NCI-H146 treated with DMSO at 0.1 percent for 48 hours (cell line): ENCODE measurements around the gene SCAMP1.

ENCODE experiments used
- DNase-seq: peaks from one replicate; lab custom pipeline; 2025; ENCODE audit not compliant: unreplicated experiment; lab: John Stamatoyannopoulos, UW

SCAMP1 gene

DNA sequence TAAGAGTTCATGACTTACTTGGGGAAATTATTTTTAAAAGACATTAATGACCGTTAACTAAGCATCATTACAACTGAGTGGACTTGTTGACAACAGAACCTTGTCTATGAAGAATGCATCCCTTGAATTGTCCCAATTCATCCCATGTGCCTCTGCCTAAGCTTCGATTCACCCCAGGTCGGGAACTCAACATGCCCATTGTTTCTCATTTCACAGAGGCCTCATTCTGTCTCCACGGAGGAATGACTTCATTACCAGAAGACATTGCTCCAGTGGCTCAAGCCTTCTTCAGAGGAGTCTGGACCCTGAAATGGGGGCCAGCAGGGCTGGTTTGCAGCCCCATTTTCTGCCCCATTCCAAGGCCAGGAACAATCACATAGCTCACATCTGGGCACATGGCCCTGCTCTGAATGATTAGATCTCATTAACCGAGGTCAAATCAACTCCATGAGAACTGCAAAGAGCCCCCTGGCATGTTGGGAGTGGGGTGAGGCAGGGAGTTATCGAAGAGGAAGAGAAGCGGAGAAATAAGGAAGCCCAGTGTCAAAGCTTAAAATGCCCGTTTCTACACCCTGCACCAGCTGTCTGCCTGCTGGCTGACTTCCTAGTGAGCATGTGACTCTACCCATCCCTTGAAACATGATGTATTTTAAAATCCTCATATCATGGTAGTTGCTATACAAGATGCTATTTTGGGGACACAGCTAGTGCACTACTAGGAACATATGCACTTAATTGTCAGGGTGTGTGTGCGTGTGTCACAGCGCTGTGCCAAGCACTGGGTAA lies 150.9 kb downstream of the SCAMP1 start:
- no peak for DNase-seq

DNA sequence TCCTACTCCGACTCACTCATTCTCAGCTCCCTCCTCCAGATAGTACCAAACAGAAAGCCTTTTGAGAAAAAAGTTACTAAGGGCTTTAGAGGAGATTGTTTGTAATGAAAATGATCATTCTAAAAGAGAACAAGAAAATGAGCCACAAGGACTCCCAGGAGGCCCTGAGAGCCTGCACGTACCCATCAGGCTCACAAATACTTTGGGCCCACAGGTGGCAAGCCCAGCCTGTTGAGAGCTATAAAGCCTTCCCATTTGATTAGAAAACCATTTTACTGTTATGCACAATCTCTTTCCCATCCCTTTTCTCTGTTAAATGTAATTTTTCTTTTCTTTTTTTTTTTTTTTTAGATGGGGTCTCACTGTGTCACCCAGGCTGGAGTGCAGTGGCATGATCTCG lies 152.0 kb downstream of the SCAMP1 start:
- DNase-seq = no peak

DNA sequence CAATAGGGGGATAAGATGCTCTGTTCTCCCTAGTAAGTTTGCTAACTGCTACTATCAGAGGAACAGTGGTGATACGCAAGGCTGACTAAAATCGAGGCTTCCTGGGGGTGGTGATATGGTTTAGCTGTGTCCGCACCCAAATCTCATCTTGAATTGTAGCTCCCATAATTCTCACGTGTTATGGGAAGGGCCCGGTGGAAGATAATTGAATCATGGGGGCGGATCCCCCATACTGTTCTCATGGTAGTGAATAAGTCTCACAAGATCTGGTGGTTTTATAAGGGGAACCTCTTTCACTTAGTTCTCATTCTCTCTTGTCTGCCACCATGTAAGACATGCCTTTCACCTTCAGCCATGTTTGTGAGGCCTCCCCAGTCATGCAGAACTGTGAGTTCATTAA lies 153.0 kb downstream of the SCAMP1 start:
- DNase-seq = no peak

DNA sequence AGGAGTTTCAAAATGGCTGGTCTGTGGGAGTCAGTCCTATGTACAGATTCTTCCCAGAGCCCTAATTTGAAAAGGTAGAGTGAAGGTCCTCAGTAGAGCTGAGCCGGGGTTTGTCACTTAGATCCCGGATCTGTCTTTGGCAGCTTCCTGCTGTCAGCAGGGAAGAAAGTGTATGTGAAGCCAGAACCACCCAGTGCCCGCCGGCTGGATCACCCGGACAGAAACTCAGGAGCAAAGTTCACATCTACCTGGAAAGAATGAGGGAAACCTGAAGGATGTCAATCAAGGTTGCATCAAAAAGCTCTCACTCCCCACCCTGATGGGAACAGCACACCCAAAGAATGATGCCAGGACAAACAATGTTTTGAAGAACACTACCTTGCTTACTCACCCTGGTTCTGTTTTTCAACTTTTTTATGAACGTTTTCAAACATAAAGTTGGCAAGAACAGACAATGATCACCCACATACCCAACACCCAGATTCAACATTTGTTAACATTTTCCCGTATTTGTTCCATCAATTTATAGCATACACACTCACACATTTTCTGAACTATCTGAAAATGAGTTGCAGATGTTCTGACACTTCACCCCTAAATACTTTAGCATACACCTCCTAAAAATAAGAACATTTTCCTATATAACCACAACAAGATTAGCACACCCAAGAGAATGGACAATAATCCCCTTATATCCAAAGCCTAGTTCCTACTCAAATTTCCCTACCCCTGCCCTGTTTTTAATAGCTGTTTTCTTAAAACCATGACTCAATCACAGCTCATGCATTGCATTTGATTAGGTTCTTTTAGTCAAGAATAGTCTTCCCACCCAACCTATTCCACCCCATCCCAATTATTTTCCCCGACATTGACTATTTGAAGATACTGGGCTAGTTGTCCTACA lies 154.3 kb downstream of the SCAMP1 start:
- no peak for DNase-seq

DNA sequence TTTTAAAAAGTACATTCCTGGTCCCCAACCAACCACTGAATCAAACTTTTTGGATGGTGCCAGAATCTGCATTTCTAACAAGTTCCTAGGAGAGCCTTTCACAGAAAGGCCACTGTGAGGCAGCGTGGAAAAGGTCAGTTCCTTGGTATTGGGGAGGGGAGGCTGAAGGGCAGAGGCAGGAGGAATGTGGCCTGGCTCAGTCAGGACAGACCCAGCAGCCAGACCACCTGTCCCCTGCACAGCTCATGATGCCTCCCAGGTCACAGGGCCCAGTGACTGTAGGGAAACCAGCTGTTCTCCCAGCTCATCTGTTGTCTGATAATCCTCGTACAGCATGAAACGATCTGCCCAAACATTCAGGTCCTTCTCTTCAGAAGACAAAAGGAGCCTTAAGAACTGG lies 155.3 kb downstream of the SCAMP1 start:
- no peak for DNase-seq

DNA sequence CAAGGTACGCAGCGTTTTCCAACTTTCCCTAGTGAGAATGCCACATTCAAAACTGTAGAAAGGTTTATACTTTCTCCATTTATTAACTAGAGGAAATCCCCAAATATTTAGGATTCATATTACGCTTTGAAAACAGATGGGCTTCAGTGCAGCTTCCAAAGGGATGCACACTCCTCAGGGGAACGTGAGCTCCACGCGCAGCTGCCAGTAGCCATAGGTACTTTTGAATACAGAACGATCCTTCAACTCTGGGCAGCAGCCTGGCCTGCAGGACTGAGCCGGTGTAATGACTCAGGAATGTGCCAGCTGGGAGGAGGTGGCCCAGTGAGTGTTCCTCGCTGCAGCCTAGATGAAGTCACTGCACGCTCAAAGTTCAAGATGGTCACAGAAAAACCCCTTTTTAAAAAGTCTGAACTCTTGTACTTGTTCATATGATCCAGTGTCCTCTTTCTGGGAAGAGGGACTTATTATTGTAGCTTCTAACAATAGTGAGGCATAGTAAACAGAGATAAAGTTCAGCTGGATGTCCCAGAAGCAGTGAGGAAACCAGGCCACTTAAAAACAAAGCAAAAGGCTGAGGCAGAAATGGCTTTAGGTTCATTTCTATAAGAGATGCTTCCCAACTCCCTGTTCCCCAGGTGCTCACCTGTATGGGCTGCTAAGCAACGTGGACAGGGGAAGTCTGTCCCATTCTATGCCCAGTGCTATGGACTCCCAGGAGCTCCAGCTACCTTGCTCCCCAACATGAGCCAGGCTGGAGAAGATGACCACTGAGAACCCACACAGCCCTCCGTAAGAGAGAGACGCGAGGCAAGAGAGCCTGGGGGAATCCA lies 158.2 kb downstream of the SCAMP1 start:
- no peak for DNase-seq

DNA sequence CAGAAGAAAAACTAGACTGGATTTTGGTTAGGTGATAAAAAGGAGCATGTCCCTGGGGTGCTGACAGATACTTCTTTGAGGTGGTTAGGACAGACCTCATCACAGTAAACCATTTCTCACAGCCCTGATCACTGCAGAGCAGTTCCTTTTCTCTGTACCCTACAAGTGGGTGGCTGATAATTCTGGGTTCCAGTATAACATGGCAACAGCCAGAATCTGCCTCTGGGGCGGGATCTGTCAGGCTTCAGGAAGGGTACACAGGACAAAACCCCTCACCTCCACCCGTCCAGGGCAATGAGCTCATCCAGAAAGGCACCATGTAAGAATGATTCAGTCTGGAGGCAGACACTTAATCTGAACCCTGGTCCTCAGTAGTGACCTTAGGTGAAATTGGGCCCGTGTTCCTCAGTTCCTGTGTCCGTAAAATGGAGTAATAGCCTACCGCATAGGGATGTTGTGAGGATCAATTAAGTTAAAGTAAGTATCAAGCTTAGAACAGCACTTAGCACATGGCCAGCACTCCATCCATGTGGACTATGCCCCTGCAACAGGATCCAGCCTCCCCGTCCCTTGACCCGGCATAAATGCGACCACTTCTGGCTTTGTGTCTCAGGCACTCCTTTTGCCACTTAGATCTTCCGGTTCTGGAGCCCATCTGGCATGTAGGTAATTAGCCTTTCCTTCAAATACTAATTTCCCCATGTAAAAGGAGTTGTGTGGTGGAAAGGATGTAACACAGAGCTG lies 159.0 kb downstream of the SCAMP1 start:
- no peak for DNase-seq

DNA sequence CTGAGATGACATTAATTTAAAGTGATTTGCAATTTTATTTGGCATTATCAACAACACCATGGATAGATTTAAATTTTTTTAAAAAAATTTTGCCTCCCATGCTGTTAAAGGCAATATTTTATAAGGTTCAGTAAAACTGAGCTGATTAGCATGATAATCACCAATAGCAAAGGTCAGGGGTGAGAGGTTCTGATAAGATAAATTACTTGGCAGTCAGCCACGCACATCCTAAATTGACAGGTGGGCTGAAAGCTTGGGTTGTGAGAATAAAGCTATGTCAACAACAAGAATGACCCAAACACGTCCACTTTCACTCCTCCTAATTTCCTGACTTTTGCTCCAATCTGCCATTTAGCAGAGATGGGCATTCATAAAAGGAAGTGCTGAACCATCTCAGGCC lies 161.0 kb downstream of the SCAMP1 start:
- peak; percentile 85 for DNase-seq

DNA sequence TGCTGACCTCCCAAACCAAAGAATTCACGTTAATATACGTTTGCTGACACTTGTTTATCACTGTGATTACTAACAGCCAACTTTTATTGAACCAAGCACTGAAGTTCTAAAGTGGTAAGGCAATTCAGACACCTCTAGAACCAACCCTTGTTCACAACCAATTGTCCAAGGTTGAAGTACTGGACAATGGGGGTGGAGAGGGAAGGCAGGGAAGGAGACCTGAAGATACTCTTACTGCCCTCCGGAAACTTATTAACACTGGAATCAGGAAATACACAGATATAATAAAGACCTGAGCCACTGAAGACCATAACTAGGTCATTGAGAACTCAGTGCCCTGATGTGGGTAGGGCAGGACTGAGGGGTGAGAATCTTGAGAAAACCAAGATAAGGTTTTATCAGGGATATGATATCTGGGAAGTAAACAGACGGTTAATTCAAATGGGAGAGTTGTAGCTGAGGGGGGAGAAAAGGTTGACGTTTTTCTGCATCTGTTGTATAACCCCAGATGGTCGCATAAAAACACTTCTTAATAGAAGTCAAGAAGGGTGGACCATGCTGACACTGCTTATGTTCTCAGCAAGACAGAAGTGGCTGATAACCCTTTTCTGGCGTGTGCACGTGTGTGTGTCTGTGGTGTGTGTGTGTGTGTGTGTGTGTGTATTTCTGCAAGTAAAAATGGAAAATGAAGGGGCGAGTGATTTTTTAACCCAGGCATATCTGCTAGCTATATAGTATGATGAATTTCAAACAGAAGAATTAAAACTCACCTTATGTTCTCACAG lies 162.3 kb downstream of the SCAMP1 start:
- DNase-seq = no peak

DNA sequence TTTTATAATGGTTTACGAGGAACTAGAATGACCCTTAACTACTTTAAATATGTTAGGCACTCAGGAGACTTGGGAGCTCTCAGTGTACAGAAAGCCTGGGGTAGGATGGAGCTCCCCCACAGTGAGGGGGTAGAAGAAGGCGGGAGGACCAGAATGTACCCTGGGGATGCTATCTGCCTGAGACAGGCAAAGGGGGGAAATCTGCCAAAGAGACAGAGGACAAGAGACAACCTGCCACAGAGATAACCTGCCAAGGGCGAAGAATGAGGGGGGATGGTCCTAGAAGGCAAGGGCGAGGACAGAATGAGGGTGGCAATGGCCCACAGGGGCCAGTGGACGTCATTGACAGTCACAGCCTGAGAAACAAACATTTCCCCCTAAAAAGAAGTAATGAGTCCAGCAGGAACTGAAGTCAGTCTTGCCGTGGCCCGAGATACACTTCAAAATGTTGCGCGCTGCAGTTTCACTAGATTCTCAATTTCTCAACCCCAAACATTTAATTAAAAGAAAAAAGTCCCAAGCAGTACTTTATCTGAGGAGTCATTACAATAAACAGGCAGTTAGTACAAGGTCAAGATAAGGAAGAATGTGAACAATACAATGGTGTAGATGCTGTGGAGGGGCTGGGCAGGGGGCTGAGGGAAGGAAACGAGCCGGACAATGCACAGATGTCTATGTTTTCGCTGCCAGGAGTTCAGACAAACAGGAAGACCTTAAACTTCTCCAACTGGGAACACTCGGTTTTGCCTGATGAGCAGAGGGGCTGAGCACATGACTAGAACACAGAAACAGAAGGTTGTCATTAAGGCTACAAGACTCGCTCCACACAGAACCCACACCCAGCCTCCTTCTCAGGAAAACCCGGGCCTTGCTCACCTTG lies 163.1 kb downstream of the SCAMP1 start:
- no peak for DNase-seq

DNA sequence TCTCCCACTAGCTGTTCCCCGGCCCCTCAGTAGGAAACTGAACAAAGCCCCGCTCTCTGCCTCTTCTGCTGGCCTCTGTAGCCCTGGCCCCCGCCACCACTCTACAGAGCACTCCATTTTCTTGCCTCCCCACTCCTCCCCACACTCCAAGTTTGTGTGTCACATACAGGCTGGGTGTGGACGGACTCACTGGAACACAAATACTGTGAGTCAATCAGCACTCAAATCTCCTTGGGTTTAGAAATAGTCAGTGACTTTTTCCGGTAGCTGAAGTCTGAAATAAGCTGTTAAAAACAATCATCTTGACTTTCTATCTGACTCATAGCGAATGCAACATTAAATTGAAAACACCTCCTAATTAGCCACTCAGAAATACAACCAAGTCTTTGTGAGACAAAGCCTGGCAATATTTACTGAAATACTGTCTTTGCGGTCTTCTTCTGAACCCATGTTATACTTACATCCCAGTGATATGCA lies 165.7 kb downstream of the SCAMP1 start:
- no peak for DNase-seq

DNA sequence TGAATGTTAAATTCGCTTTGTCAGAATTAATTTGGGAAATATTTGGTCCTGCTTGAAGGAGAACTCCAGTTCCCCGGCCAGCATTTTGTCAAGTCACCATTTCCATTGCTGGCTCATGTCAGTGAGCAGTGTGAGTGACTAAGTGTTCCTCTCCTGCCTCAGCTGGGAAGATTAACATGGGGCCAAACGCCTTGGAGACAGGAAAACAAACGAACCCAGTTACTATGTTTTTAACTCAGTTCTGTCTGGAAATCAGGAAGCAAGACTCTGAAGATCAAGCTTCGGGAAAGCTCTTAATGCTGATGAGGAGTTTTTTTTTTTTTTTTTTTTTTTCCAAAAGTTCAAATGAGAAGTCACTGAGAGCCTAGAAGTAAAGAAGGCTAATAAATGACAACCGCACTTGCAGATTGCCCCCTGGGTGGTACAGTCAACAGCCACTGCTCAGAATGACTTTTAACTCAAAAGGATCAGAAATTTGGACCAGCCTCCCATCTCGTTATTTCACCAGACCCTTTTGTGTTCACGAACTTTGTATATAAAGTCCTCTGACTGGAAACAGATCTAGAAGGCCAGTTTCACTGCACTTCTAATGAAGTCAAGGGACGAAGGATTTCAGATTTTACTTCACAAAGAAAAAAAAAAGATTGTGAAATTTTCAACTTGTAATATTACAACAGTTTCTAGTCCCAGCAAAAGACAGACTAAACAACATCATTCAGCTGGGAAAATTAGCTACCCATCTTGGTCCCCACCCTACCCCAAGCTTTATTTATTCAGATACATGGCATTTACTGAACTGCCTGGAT lies 166.8 kb downstream of the SCAMP1 start:
- no peak for DNase-seq

DNA sequence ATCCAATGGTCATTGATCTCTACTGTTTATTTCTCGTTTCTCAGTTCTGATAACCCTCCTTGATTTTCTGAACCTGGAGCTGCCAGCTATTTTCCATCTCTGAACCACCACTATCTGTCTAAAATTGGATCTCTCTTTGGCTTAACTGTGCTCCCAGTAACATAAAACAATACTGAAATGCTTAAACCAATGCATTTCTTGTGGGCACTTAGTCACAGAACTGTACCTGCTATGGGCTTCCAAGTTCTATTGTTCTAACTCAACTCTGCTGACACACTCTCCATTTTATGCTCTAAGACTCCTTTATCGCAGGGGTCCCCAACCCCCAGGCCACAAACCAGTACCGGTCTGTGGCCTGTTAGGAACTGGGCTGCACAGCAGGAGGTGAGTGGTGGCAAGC lies 167.5 kb downstream of the SCAMP1 start:
- DNase-seq = no peak
